ENCODE results near the gene CEACAM18.

DNA sequence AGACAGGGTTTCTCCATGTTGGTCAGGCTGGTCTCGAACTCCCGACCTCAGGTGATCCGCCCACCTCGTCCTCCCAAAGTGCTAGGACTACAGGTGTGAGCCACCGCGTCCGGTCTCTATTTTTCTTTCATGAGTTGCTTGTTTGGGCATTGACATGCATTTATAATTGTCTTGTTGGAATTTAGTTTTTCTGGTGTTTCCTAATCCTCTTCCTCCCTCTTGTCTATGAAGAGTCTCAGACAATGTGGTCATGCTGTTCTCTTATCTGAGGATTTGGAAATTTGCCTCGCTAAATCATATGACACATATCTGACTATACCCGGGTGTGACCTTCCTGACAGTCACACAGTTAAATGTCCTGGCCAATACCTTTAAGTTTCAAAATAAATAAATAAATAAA is 7.4 kb upstream of the CEACAM18 start:
- no peak for TF ChIP-seq POLR2A (IDR thresholded peaks at IDR 0.05; ENCODE audit: extremely low read depth, insufficient read length)
- TF ChIP-seq, protein P1, sequence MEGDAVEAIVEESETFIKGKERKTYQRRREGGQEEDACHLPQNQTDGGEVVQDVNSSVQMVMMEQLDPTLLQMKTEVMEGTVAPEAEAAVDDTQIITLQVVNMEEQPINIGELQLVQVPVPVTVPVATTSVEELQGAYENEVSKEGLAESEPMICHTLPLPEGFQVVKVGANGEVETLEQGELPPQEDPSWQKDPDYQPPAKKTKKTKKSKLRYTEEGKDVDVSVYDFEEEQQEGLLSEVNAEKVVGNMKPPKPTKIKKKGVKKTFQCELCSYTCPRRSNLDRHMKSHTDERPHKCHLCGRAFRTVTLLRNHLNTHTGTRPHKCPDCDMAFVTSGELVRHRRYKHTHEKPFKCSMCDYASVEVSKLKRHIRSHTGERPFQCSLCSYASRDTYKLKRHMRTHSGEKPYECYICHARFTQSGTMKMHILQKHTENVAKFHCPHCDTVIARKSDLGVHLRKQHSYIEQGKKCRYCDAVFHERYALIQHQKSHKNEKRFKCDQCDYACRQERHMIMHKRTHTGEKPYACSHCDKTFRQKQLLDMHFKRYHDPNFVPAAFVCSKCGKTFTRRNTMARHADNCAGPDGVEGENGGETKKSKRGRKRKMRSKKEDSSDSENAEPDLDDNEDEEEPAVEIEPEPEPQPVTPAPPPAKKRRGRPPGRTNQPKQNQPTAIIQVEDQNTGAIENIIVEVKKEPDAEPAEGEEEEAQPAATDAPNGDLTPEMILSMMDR (IDR thresholded peaks at IDR 0.05; ENCODE audit: low read depth, low read length), result no peak
- TF ChIP-seq MAX (IDR thresholded peaks at IDR 0.05; ENCODE audit: low read depth, low read length), result no peak
